ENCODE results near the gene CCDC15. TPM values are rescaled to one million over a fixed set of nuclear protein-coding genes. Genes with fewer than 3 reads are reported as not detected.

CCDC15 gene
- total and polyA plus RNA-seq, 2 of the 4 experiments (the other 2 are of a cell fraction): 1.1 to 2.0 TPM

DNA sequence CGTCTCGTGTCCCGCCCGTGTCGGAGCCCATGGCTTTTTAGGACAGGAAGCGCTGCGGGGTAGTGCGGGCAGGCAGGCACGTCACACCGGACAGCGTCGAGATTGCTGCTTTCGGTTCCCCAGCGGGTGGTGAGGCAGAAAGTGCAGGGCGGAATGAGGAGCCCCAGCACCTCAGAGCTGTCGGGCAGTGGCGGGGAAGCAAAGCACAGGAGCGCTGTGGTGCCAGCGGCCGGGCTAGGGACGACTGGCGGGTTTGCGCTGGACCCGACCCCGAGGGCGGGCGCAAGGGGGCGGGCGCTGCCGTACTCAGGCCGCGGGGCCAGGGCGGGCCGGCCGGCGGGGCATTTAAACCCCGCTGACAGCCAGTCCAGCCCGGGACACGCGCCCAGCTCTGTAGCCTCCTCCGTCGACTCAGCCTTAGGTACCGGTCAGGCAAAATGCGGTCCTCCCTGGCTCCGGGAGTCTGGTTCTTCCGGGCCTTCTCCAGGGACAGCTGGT, 109.0 kb downstream of the CCDC15 start, which contains the start of gene SLC37A2:
TSS of gene SLC37A2 (plus strand) at position 375 of the 498 bp plus-strand sequence. CDS start at position 438, 63 bp downstream.
- Histone ChIP-seq H2BK15ac (ENCODE audit: low read depth, low read length) (no peak within 1 kb of the TSS; the same call in 2 of the 3 replicates), H3K23ac (ENCODE audit: low read depth, low read length) (peak within 1 kb of the TSS; percentile 86), H2BK20ac (ENCODE audit: low read depth, low read length) (peak within 1 kb of the TSS; percentile 65; the same call in 1 of the 2 replicates), H4K20me1 (ENCODE audit: insufficient read depth, low read length) (no peaks in the 10 kb centered on the region), H3K4ac (ENCODE audit: low read depth, low read length) (peak within 1 kb of the TSS; percentile 77), H3K18ac (ENCODE audit: low read depth, low read length) (0 out of 2 replicates have a peak within 1 kb of the TSS, but pooled peaks have one; percentile 14), H4K91ac (ENCODE audit: insufficient read depth, low read depth, low read length) (peak within 1 kb of the TSS; percentile 62; the same call in 1 of the 2 replicates), H3K36me3 (ENCODE audit: control insufficient read depth, insufficient read depth, low read length) (no peaks in the 10 kb centered on the region), H3K4me1 (ENCODE audit: control insufficient read depth, insufficient read depth, low read length) (peaks cover 3% of the 10 kb centered on the region; the same call in 1 of the 2 replicates), H3K9me1 (ENCODE audit: insufficient read depth, low read length) (peaks cover 3% of the 10 kb centered on the region; the same call in 1 of the 2 replicates), H4K8ac (ENCODE audit: low read depth in 2 of 2, low read length in 2 of 2) (peak within 1 kb of the TSS in 1 of 2 experiments; percentile 87; a peak in 1 of 4 replicates), H3K4me2 (ENCODE audit: low read depth, low read length) (peak within 1 kb of the TSS; percentile 73), H3K9me3 (ENCODE audit: control insufficient read depth, insufficient read depth, low read length) (no peaks in the 10 kb centered on the region), H3K4me3 (ENCODE audit: insufficient read depth, low read depth, low read length) (peak within 1 kb of the TSS; percentile 75), H3K14ac (replicated peaks; ENCODE audit: low read depth, low read length) (peak within 1 kb of the TSS; percentile 87), H2BK120ac (ENCODE audit: low read depth, low read length) (peak within 1 kb of the TSS; percentile 93), H2BK5ac (ENCODE audit: low read depth, low read length, poor library complexity, severe bottlenecking) (peak within 1 kb of the TSS; percentile 30), H3K27ac (ENCODE audit: insufficient read depth, low read length) (peak within 1 kb of the TSS; percentile 35), H2AK5ac (ENCODE audit: low read depth, low read length) (peak within 1 kb of the TSS; percentile 25; the same call in 1 of the 2 replicates), H2AK9ac (replicated peaks; ENCODE audit: low read depth, low read length, poor library complexity) (peak within 1 kb of the TSS; percentile 83), H3K79me1 (ENCODE audit: low read depth in 1 of 2, low read length in 2 of 2) (no peaks in the 10 kb centered on the region; a peak in 1 of 4 replicates), H3K56ac (ENCODE audit: extremely low read depth, insufficient read depth, low read length) (no peak within 1 kb of the TSS), H2AFZ (replicated peaks; ENCODE audit: low read length, poor library complexity) (peak within 1 kb of the TSS; percentile 99), H4K5ac (ENCODE audit: low read depth, low read length) (no peak within 1 kb of the TSS), H3K9ac (ENCODE audit: low read depth, low read length) (peak within 1 kb of the TSS; percentile 63), H3K27me3 (ENCODE audit: control insufficient read depth, insufficient read depth, low read length) (no peaks in the 10 kb centered on the region)
- in situ Hi-C loops (cut with MboI; ENCODE audit: low sequenced_read_pairs) (no loop called here), dilution Hi-C loops (cut with HindIII; ENCODE audit: low sequenced_read_pairs, unreplicated experiment) (no loop called here), intact Hi-C loops (cut with micrococcal nuclease) (no loop called here)
- no TSS peak for BruUV-seq (replicated peaks)
- DNase-seq (peak; percentile 54), ATAC-seq (ENCODE audit: low read depth) (peak; percentile 97)
- POLR2A ChIA-PET (ENCODE audit: unreplicated experiment): no interaction called here
- 0% methylated on average over 43 of the region's 46 CpGs; no CpG with 5 or more reads in 1 of the 2 experiments for WGBS, 2 experiments (ENCODE audit: extremely low coverage in 2 of 2, insufficient read length in 1 of 2)
- TF ChIP-seq, protein P1, sequence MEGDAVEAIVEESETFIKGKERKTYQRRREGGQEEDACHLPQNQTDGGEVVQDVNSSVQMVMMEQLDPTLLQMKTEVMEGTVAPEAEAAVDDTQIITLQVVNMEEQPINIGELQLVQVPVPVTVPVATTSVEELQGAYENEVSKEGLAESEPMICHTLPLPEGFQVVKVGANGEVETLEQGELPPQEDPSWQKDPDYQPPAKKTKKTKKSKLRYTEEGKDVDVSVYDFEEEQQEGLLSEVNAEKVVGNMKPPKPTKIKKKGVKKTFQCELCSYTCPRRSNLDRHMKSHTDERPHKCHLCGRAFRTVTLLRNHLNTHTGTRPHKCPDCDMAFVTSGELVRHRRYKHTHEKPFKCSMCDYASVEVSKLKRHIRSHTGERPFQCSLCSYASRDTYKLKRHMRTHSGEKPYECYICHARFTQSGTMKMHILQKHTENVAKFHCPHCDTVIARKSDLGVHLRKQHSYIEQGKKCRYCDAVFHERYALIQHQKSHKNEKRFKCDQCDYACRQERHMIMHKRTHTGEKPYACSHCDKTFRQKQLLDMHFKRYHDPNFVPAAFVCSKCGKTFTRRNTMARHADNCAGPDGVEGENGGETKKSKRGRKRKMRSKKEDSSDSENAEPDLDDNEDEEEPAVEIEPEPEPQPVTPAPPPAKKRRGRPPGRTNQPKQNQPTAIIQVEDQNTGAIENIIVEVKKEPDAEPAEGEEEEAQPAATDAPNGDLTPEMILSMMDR (conservative IDR thresholded peaks at IDR 0.05; ENCODE audit: low read depth, low read length): 0 out of 2 replicates have a peak, but pooled peaks have one; percentile 22
- peak; percentile 42 for TF ChIP-seq POLR2A (IDR thresholded peaks at IDR 0.05; ENCODE audit: low read depth, low read length)
- TF ChIP-seq SMC3 (IDR thresholded peaks at IDR 0.05; ENCODE audit: low read depth, low read length): peak; percentile 5; the same call in 1 of the 2 replicates
- TF ChIP-seq NFE2L2 (IDR thresholded peaks at IDR 0.05; ENCODE audit: low read depth, low read length): no peak
- no peak; the same call in 1 of the 2 replicates for TF ChIP-seq BHLHE40 (IDR thresholded peaks at IDR 0.05; ENCODE audit: low read depth, low read length)
- TF ChIP-seq RFX5 (IDR thresholded peaks at IDR 0.05; ENCODE audit: low read depth, low read length): no peak
- peak; percentile 96 for TF ChIP-seq MXI1 (IDR thresholded peaks at IDR 0.05; ENCODE audit: borderline replicate concordance, low read depth, low read length)
- TF ChIP-seq MAZ (IDR thresholded peaks at IDR 0.05; ENCODE audit: borderline replicate concordance, low read depth, low read length): 0 out of 2 replicates have a peak, but pooled peaks have one; percentile 15
- peak; percentile 1; the same call in 1 of the 2 replicates for TF ChIP-seq USF2 (IDR thresholded peaks at IDR 0.05; ENCODE audit: low read depth, low read length)
- no peak for TF ChIP-seq FOS (IDR thresholded peaks at IDR 0.05; ENCODE audit: low read depth, low read length)
- CTCF ChIA-PET: interaction anchor here (0.5 kb wide), 1 partner anchor 18 kb away, joined by 6 read pairs; no protein-coding TSS in a partner anchor

All from IMR-90 (cell line).